ENCODE results near the gene KDM2A.

The KDM2A gene

GRCh38 chr11:67275606-67276409 is 156.7 kb downstream of the KDM2A start:
- no peak for DNase-seq

- DNase-seq = peak; percentile 75 to 83
Measured at GRCh38 chr11:67276781-67277230, 157.7 kb downstream of the KDM2A start.

- peak; percentile 75 to 98 for DNase-seq
Measured at GRCh38 chr11:67277231-67277961, 158.3 kb downstream of the KDM2A start.

GRCh38 chr11:67278135-67278938 is 159.3 kb downstream of the KDM2A start:
- DNase-seq = no peak

GRCh38 chr11:67278939-67279588 is 160.0 kb downstream of the KDM2A start:
- DNase-seq = no peak

- no peak for DNase-seq
Measured at GRCh38 chr11:67279589-67280340, 160.7 kb downstream of the KDM2A start.

GRCh38 chr11:67280341-67280787 is 161.3 kb downstream of the KDM2A start:
- DNase-seq = no peak

- no peak for DNase-seq
Measured at GRCh38 chr11:67280788-67281551, 161.9 kb downstream of the KDM2A start.

GRCh38 chr11:67281552-67282150 is 162.6 kb downstream of the KDM2A start:
- DNase-seq = no peak

GRCh38 chr11:67282155-67282875 is 163.3 kb downstream of the KDM2A start:
- no peak for DNase-seq

- DNase-seq = no peak
Measured at GRCh38 chr11:67282876-67283371, 163.9 kb downstream of the KDM2A start.

- no peak for DNase-seq
Measured at GRCh38 chr11:67283481-67283963, 164.5 kb downstream of the KDM2A start.

GRCh38 chr11:67284811-67285540 is 165.9 kb downstream of the KDM2A start:
- no peak for DNase-seq

- DNase-seq = peak in 1 of 2 donors; percentile 27
Measured at GRCh38 chr11:67285541-67286498, 166.8 kb downstream of the KDM2A start.

GRCh38 chr11:67286621-67287333 is 167.7 kb downstream of the KDM2A start:
- DNase-seq = peak in 1 of 2 donors; percentile 46

- no peak for DNase-seq
Measured at GRCh38 chr11:67287355-67288197, 168.5 kb downstream of the KDM2A start.

Measured in bone marrow (tissue), 2 donors.